ENCODE data around the gene SPTBN5. TPM values are rescaled to one million over a fixed set of nuclear protein-coding genes. Genes with fewer than 3 reads are reported as not detected.

Gene SPTBN5
- total RNA-seq, 2 experiments from 2014 or later: 1.2 to 1.5 TPM

DNA sequence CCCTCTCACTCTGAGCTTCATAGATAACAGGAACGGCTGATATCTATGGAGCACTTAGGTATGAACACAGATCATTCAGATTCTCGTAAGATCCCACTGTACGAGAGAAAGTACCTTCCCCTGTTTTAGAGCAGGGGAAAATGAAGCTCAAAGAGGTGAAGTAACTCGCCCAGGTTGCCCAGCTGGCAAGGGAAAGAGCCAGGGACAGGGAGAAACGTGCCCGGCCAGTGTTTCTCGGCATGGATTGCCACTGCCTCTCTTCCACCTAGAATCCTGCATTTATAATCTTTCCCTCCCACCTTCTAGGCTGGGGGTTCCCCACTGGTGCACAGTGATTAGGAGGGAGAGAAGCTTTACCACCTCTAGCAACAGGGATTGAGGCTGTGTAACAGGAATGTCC is 39.5 kb upstream of the SPTBN5 start:
- H3K27me3 Mint-ChIP-seq: no peaks in the 10 kb centered on the region
- CTCF ChIA-PET: interaction anchor here (0.9 to 1.6 kb wide), 2 partner anchors 10 to 29 kb away, joined by 4 read pairs; no protein-coding TSS in a partner anchor
- H3K27ac Mint-ChIP-seq: peak overlapping the region; percentile 99
- no peak overlapping the region for H3K4me3 Mint-ChIP-seq
- POLR2A ChIA-PET: no interaction called here
- peaks cover 4% of the 10 kb centered on the region for H3K36me3 Mint-ChIP-seq (ENCODE audit: low read depth)
- DNase-seq: no peak
- H3K4me1 Mint-ChIP-seq: peaks cover 71% of the 10 kb centered on the region
- peaks cover 2% of the 10 kb centered on the region for H3K9me3 Mint-ChIP-seq

DNA sequence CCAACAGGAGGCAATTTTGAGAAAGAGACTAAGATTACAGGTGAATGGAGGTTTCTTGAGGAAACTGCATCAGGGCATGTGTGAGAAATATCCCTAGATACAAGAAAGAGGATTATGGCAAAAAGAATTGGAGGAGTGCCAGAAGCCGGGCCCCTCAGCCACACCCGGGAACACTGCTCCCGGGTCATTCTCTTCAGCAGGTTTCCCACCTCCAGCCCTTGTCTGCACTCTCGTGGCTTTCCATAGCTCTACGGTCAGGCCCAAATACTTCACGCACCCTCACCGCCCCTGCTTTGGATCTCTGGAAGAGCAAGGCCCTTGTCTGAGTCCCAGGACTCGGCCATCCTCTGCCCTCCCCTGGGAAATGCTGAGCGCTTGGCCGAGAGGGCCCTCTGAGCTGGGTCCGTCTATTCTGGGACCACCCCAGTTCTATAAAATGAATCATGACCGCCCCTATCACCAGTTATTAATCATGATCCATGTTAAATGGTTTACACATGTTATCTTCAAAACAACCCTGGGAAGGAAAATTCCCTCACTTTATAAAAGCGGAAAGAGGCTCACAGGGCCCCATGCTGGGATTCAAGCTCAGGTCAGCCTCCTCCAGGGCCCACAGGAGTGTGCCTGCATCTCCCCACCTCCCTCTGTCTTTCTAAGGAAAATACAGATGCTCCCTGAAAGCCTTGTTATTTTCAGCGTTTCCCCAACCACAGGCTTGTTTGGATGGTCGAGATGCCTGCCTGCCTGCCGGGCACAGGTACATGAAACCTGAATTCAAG is 38.8 kb upstream of the SPTBN5 start:
- ChIA-PET POLR2A (no interaction called here), CTCF (interaction anchor here (0.9 to 2.0 kb wide), 3 partner anchors 11 to 28 kb away, joined by 4 to 9 read pairs (median 4); no protein-coding TSS in a partner anchor)
- Mint-ChIP-seq H3K4me1 (peaks cover 68% of the 10 kb centered on the region), H3K9me3 (peaks cover 2% of the 10 kb centered on the region), H3K27ac (peak overlapping the region; percentile 31), H3K36me3 (ENCODE audit: low read depth) (peaks cover 4% of the 10 kb centered on the region), H3K4me3 (no peak overlapping the region), H3K27me3 (no peaks in the 10 kb centered on the region)
- no peak for DNase-seq

- H3K9me3 Mint-ChIP-seq: peaks cover 2% of the 10 kb centered on the region
- H3K4me1 Mint-ChIP-seq: peaks cover 66% of the 10 kb centered on the region
- no peak overlapping the region for H3K27ac Mint-ChIP-seq
- H3K36me3 Mint-ChIP-seq (ENCODE audit: low read depth): peaks cover 4% of the 10 kb centered on the region
- CTCF ChIA-PET: interaction anchor here (1.6 to 2.0 kb wide), 2 partner anchors 10 to 27 kb away, joined by 4 to 9 read pairs; no protein-coding TSS in a partner anchor
- POLR2A ChIA-PET: no interaction called here
- DNase-seq: no peak
- H3K27me3 Mint-ChIP-seq: no peaks in the 10 kb centered on the region
- H3K4me3 Mint-ChIP-seq: no peak overlapping the region
Observed at GRCh38 chr15:41932101-41932500, 38.2 kb upstream of the SPTBN5 start.

DNA sequence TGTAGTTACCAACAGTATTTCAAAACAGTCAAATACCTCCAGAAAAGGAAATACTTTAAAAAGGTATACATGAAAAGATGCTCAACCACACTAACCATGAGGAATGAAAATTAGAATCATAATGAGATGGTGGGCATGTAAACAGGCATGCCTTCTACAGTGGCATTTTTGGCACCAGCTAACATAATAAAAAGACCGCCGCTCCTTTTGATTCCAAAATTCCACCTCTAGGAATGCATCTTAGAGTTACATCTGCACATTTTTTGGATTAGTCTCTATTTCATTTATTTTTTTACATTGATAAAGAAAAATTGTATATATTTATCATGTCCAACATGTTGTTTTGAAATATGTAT is 37.0 kb upstream of the SPTBN5 start:
- ChIA-PET CTCF (interaction anchor here (0.8 to 2.0 kb wide), 3 partner anchors 9 to 157 kb away, joined by 3 to 9 read pairs (median 3); partner anchors contain the start of gene MAPKBP1), POLR2A (no interaction called here)
- H3K9me3 Mint-ChIP-seq: peaks cover under 1% of the 10 kb centered on the region
- H3K27ac Mint-ChIP-seq: no peak overlapping the region
- no peaks in the 10 kb centered on the region for H3K27me3 Mint-ChIP-seq
- no peak for DNase-seq
- peaks cover 66% of the 10 kb centered on the region for H3K4me1 Mint-ChIP-seq
- peaks cover 2% of the 10 kb centered on the region for H3K36me3 Mint-ChIP-seq (ENCODE audit: low read depth)
- H3K4me3 Mint-ChIP-seq: no peak overlapping the region

DNA sequence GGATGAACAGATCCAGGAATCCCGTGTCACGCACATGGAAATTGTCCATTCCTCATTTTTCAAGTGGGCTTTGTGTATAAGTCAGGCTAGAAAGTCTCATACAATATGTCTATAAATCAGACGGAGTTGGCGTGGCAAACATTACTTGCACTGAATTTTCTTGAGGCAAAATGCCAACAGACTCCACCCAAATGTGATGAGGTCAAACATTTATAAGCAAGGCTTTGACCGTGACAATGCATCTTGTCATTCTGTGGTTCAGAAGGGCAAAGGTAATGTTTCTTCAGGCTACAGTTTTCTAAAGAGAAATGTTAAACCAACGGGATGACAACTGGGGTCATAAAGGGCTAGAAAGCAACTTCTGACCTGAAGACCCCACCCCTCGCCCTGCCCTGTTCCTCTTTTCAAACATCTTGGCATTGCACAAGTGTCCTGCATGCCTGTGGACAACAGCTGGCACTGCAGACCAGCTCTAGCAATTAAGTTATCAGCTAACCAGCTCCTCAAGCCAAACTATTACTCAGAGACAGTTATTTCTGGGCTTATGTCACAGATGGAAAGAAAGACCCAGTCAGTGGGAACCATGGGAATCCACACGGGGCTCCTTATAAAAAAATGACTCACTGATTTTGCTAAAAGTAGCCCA is 36.5 kb upstream of the SPTBN5 start:
- no peaks in the 10 kb centered on the region for H3K27me3 Mint-ChIP-seq
- no peak for DNase-seq
- POLR2A ChIA-PET: no interaction called here
- CTCF ChIA-PET: interaction anchor here (1.1 kb wide), 1 partner anchor 157 kb away, joined by 3 read pairs; the partner anchor contains the start of gene MAPKBP1
- H3K36me3 Mint-ChIP-seq (ENCODE audit: low read depth): peaks cover 2% of the 10 kb centered on the region
- no peak overlapping the region for H3K4me3 Mint-ChIP-seq
- H3K4me1 Mint-ChIP-seq: peaks cover 63% of the 10 kb centered on the region
- no peaks in the 10 kb centered on the region for H3K9me3 Mint-ChIP-seq
- no peak overlapping the region for H3K27ac Mint-ChIP-seq

GRCh38 chr15:41928637-41929620 is 35.1 kb upstream of the SPTBN5 start:
- Mint-ChIP-seq H3K9me3 (no peaks in the 10 kb centered on the region), H3K36me3 (ENCODE audit: low read depth) (no peaks in the 10 kb centered on the region), H3K27ac (no peak overlapping the region), H3K4me1 (peaks cover 57% of the 10 kb centered on the region), H3K27me3 (no peaks in the 10 kb centered on the region), H3K4me3 (no peak overlapping the region)
- CTCF ChIA-PET: interaction anchor here (1.4 kb wide), 1 partner anchor 8 kb away, joined by 5 read pairs; no protein-coding TSS in a partner anchor
- POLR2A ChIA-PET: no interaction called here
- DNase-seq: no peak

DNA sequence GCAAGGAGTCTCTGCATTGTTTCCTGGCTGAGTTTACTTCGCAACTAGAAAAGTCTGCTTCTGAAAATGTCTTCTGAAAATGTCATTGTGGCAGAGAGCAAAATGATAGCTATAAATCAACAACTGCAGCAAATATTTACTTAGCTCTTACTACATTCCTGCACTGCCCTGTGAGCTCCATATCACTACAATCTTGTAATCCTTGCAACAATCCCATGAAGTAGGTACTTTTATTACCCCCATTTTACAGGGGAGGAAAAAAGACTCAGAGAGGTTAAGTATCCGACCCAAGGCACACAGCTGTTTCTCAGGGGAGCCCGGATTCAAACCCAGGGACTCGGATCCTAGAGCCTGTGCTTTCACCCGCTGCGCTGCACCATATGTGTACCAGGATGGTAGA is 34.2 kb upstream of the SPTBN5 start:
- no peaks in the 10 kb centered on the region for H3K36me3 Mint-ChIP-seq (ENCODE audit: low read depth)

DNA sequence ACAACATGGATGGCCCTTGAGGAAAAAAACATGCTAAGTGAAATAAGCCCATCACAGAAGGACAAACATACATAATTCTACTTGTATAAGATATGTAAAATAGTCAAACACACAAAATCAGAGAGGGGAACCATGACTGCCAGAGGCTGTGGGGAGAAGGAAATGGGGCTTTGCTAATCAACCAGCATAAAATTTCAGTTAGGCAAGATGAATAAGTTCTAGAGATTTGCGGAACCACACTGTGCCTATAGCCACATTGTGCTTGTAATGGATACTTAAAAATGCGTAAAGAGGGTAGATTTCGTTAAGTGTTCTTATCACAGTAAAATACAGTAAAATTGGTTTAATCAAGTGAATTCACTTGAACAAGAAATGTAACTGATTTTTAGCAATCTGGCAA is 33.7 kb upstream of the SPTBN5 start:
- POLR2A ChIA-PET: no interaction called here
- CTCF ChIA-PET: interaction anchor here (1.4 kb wide), 1 partner anchor 10 kb away, joined by 5 read pairs; no protein-coding TSS in a partner anchor
- Mint-ChIP-seq H3K4me1 (peaks cover 53% of the 10 kb centered on the region), H3K36me3 (ENCODE audit: low read depth) (no peaks in the 10 kb centered on the region), H3K9me3 (no peaks in the 10 kb centered on the region), H3K27me3 (no peaks in the 10 kb centered on the region), H3K4me3 (no peak overlapping the region), H3K27ac (no peak overlapping the region)
- DNase-seq: no peak

More for the DNA sequence above, 34.2 kb upstream of the SPTBN5 start:
- Mint-ChIP-seq H3K4me1 (peaks cover 54% of the 10 kb centered on the region), H3K4me3 (no peak overlapping the region), H3K27ac (no peak overlapping the region), H3K27me3 (no peaks in the 10 kb centered on the region), H3K9me3 (no peaks in the 10 kb centered on the region)
- POLR2A ChIA-PET: no interaction called here
- DNase-seq: no peak
- CTCF ChIA-PET: interaction anchor here (1.4 kb wide), 1 partner anchor 9 kb away, joined by 5 read pairs; no protein-coding TSS in a partner anchor

DNA sequence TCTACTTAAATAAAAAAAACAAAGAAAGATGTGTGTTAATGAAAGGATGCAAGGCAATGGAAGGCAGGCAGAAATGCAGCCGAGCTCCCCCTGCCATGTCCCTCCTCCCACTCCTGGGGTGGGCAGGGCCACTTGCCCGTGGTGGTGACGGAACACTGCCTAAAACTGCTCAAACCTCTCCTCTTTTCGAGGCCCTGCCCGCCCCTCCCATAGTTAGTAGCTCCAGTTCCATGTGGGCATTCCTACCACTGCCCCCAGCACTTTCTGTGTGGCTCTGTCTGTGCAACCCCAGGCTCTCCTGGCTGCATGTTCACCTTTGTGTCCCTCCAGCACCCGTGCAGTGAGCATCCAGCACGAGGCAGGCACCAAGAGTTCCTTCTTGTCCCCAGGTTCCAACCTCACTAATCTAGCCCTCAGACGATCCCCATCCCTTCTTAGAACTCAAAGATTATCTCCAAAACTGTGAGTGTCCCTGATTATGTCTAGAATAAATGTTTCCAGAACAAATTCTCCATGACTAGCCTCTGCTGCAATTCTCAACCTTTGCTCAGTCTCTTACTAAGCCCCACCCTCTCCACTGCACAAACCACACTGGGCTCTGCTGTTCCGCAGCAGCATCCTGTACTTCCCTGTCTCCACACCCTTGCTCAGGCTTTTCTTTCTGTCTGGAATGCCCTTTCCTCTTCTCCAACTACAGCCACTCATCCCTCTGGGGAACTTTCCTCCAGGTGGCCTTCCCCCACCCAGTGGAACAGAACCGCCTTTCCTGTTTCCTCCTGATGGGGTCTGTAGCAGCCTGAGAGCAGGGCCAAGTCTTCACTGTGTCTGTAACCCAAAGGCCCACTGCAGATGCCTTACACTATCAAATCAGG is 32.6 kb upstream of the SPTBN5 start:
- H3K36me3 Mint-ChIP-seq (ENCODE audit: low read depth): no peaks in the 10 kb centered on the region
- no peak overlapping the region for H3K4me3 Mint-ChIP-seq
- DNase-seq: no peak
- no peaks in the 10 kb centered on the region for H3K27me3 Mint-ChIP-seq
- POLR2A ChIA-PET: no interaction called here
- no peaks in the 10 kb centered on the region for H3K9me3 Mint-ChIP-seq
- H3K4me1 Mint-ChIP-seq: peaks cover 57% of the 10 kb centered on the region
- CTCF ChIA-PET: interaction anchor here (1.0 to 1.3 kb wide), 2 partner anchors 10 to 152 kb away, joined by 3 to 4 read pairs; partner anchors contain the start of gene MAPKBP1
- peak overlapping the region; percentile 82 for H3K27ac Mint-ChIP-seq

DNA sequence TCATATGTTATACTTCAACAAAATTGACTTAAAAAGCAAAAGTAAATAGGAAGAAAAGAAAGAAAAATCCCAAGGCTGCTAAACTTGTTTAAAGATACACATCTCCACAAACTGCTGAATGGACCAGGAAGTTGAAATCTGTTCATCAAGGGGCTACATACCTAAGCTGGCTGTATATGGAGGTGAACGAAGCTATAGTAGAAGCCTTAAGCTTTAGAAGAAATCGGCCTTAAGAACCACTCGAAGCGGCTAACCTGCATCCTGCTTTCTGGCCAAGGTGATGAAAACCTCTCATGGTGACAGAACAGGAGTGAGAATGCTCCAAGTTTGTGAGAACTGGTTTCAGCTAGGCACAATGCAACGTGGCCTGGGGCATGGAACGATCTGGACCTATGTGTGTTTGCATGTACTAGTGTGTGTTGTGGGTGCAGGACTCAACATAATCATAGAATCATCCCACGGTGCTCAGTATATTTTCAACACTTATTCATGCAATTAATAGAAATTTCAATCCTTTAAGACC is 31.3 kb upstream of the SPTBN5 start:
- Mint-ChIP-seq H3K36me3 (ENCODE audit: low read depth) (no peaks in the 10 kb centered on the region), H3K9me3 (no peaks in the 10 kb centered on the region), H3K27ac (no peak overlapping the region), H3K4me1 (peaks cover 55% of the 10 kb centered on the region), H3K4me3 (no peak overlapping the region), H3K27me3 (no peaks in the 10 kb centered on the region)
- no peak for DNase-seq
- CTCF ChIA-PET: interaction anchor here (0.7 to 1.3 kb wide), 3 partner anchors 20 to 151 kb away, joined by 3 to 4 read pairs (median 4); partner anchors contain the start of gene MAPKBP1
- POLR2A ChIA-PET: no interaction called here

DNA sequence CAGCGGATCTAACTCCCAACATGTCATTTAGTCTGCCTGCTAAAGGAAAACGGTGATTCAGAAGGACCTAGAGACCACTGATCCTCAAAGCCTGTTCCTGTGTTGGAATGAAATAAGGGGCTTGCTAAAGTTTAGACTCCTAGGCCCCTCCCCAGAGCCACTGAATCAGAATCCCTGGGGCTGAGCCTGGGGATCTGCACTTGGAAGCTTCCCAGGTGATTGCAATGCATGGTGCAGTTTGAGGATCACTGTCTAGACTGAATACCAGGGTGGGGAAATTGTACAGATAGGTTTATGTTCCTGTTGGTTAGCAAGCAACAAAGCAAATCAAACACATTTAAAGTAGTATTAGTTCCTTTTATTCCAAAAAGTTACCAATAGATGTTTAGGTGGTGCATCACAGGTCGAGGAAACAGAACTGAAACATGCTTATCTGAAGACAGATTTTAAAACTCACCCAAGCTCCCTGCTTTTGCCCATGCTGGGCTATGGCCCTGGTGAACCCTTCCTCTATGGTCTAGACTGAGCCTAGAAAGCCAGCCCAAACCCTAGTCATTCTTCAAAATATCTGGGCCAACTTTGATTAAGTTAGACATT is 29.6 kb upstream of the SPTBN5 start:
- ChIA-PET POLR2A (no interaction called here), CTCF (interaction anchor here (0.8 to 3.6 kb wide), 6 partner anchors 8 to 156 kb away, joined by 3 to 18 read pairs (median 4); no protein-coding TSS in a partner anchor)
- Mint-ChIP-seq H3K36me3 (ENCODE audit: low read depth) (peaks cover 3% of the 10 kb centered on the region), H3K9me3 (no peaks in the 10 kb centered on the region), H3K4me3 (no peak overlapping the region), H3K27me3 (no peaks in the 10 kb centered on the region), H3K4me1 (peaks cover 45% of the 10 kb centered on the region), H3K27ac (no peak overlapping the region)
- DNase-seq: no peak
